GM12878 (cell line): ENCODE results near the gene SEMA5B. TPM values are rescaled to one million over a fixed set of nuclear protein-coding genes. Genes with fewer than 3 reads are reported as not detected.

Experiments
- ATAC-seq: fragments of 200-7000 bp; cut with Tn5 transposase; 3 replicates; pipeline ENCODE4 v1.9.1; 2020; ENCODE audit warnings: mild to moderate bottlenecking, moderate library complexity
- BruUV-seq: library from RNA; stranded (reverse); fragments of 400-500 nt; replicated peaks from 2 replicates; lab custom pipeline; 2021; lab: Mats Ljungman, UMichigan
- CTCF ChIA-PET: fragments of 300-600 bp; sonication (Branson Sonifier 250); formaldehyde crosslinking; extraction: SDS; loops from one replicate; lab custom pipeline; 2021; ENCODE audit warnings: inconsistent platforms; lab: Yijun Ruan, JAX
- POLR2A ChIA-PET: fragments of 350-600 bp; formaldehyde crosslinking; extraction: SDS; loops from one replicate; lab custom pipeline; 2021; ENCODE audit warnings: inconsistent platforms; lab: Charles Lee
- RAD21 ChIA-PET: fragments of 300-600 bp; sonication (Branson Sonifier 250); formaldehyde crosslinking; loops from one replicate; lab custom pipeline; 2023; ENCODE audit warnings: antibody characterized with exemption; ENCODE audit not compliant: unreplicated experiment; lab: Charles Lee
- SMC1A ChIA-PET: fragments of 300-600 bp; sonication (Branson Sonifier 250); formaldehyde crosslinking; loops from one replicate; lab custom pipeline; 2023; ENCODE audit not compliant: unreplicated experiment, uncharacterized antibody; lab: Charles Lee
- DNase-seq: peaks from one replicate; pipeline ENCODE4 v3.0.0-alpha.2; 2011; ENCODE audit warnings: low read depth, low spot score
- FAIRE-seq: peaks from 3 replicates; lab custom pipeline; 2011; peaks lifted over from hg19 to GRCh38; lab: Jason Lieb, UNC
- H2AFZ ChIP-seq: 2 replicates; pipeline ENCODE4 v1.6.0; 2011; ENCODE audit warnings: low read depth, low read length, control low read depth; ENCODE audit not compliant: control insufficient read depth
- H3K27ac ChIP-seq: 2 replicates; pipeline ENCODE4 v1.5.1; 2011; ENCODE audit warnings: control low read depth; ENCODE audit not compliant: control insufficient read depth, insufficient read depth
- H3K27me3 ChIP-seq, 2 experiments: replicated peaks in 1 of 2; 2 replicates each; pipeline versions ENCODE4 v1.6.0 to v1.6.1; 2011; ENCODE audit warnings: low read length in 1 of 2; ENCODE audit not compliant: control insufficient read depth in 2 of 2, insufficient read depth in 2 of 2
- H3K36me3 ChIP-seq, 2 experiments: 2 replicates each; pipeline ENCODE4 v1.5.1; 2011; ENCODE audit warnings: low read length in 1 of 2; ENCODE audit not compliant: control insufficient read depth in 2 of 2, insufficient read depth in 2 of 2
- H3K4me1 ChIP-seq: 2 replicates; pipeline ENCODE4 v1.6.1; 2011; ENCODE audit warnings: mild to moderate bottlenecking, low read length, moderate library complexity, mixed read lengths; ENCODE audit not compliant: control insufficient read depth, insufficient read depth
- H3K4me2 ChIP-seq: 2 replicates; pipeline ENCODE4 v1.6.0; 2011; ENCODE audit warnings: control low read depth; ENCODE audit not compliant: control insufficient read depth, insufficient read depth
- H3K4me3 ChIP-seq: fragments of 200-600 bp; sonication (generic); 2 replicates; pipeline ENCODE4 v1.5.1; 2016
- H3K79me2 ChIP-seq: 2 replicates; pipeline ENCODE4 v1.6.0; 2011; ENCODE audit warnings: low read length; ENCODE audit not compliant: control insufficient read depth, insufficient read depth
- H3K9ac ChIP-seq: 2 replicates; pipeline ENCODE4 v1.8.0; 2011; ENCODE audit warnings: low read length, control low read depth, mixed read lengths; ENCODE audit not compliant: control insufficient read depth, insufficient read depth
- H3K9me3 ChIP-seq: replicated peaks from 3 replicates; pipeline ENCODE4 v1.5.1; 2011; ENCODE audit warnings: mild to moderate bottlenecking, low read length; ENCODE audit not compliant: control insufficient read depth, insufficient read depth
- H4K20me1 ChIP-seq: 2 replicates; pipeline ENCODE4 v1.6.0; 2011; ENCODE audit not compliant: control insufficient read depth, insufficient read depth
- ASH2L ChIP-seq: fragments of 300-600, 200-600 bp; sonication (generic); IDR thresholded peaks from 2 replicates; pipeline ENCODE4 v1.6.1; 2017; ENCODE audit warnings: low read depth, mild to moderate bottlenecking, borderline replicate concordance
- CBFB ChIP-seq: IDR thresholded peaks from 2 replicates; pipeline ENCODE4 v1.6.1; 2016; ENCODE audit warnings: antibody characterized with exemption, low read depth
- CBX5 ChIP-seq: sonication (generic); IDR thresholded peaks from 2 replicates; pipeline ENCODE4 v1.6.1; 2016; ENCODE audit warnings: low read depth, moderate library complexity, mild to moderate bottlenecking, inconsistent platforms
- CHD2 ChIP-seq: IDR thresholded peaks from 2 replicates; pipeline ENCODE4 v1.6.1; 2011; ENCODE audit warnings: low read depth, low read length, improper control_type of control experiment, borderline replicate concordance
- DPF2 ChIP-seq: fragments of 450-650 bp; IDR thresholded peaks from 2 replicates; pipeline ENCODE4 v1.6.1; 2017; ENCODE audit warnings: mild to moderate bottlenecking
- LARP7 ChIP-seq: fragments of 450-650 bp; IDR thresholded peaks from 2 replicates; pipeline ENCODE4 v1.6.1; 2017; ENCODE audit warnings: mild to moderate bottlenecking
- NRF1 ChIP-seq: conservative IDR thresholded peaks from 2 replicates; pipeline ENCODE4 v1.6.1; 2011; ENCODE audit warnings: mild to moderate bottlenecking, low read depth, low read length, improper control_type of control experiment
- RB1 ChIP-seq: fragments of 450-650 bp; formaldehyde crosslinking; IDR thresholded peaks from 2 replicates; pipeline ENCODE4 v1.6.1; 2017; ENCODE audit warnings: mild to moderate bottlenecking, borderline replicate concordance
- RUNX3 ChIP-seq: IDR thresholded peaks from 2 replicates; pipeline ENCODE4 v1.6.1; 2012; ENCODE audit warnings: low read length, inconsistent platforms
- USF2 ChIP-seq: IDR thresholded peaks from 2 replicates; pipeline ENCODE4 v1.6.1; 2011; ENCODE audit warnings: low read depth, low read length, improper control_type of control experiment, borderline replicate concordance
- ZBTB11 ChIP-seq: fragments of 450-650 bp; formaldehyde crosslinking; IDR thresholded peaks from 2 replicates; pipeline ENCODE4 v1.5.0; 2022; ENCODE audit warnings: mild to moderate bottlenecking, missing genetic modification characterization
- WGBS: methylation state at CpG from one replicate; pipeline ENCODE4 v1.1.6; 2016; ENCODE audit warnings: low lambda C conversion rate; ENCODE audit not compliant: insufficient replicate concordance, insufficient coverage; ENCODE audit errors: missing lambda C conversion rate; 5-methylcytosine and 5-hydroxymethylcytosine counted together
- in situ Hi-C: fragments of 300-500 bp; cut with MboI; formaldehyde crosslinking; loops from 9 replicates; pipeline ENCODE4 v1.14.3; 2018; ENCODE audit warnings: mixed read lengths
- intact Hi-C: fragments of 100-400 bp; cut with micrococcal nuclease; formaldehyde crosslinking; loops from one replicate; pipeline ENCODE4 v1.14.2; 2022; ENCODE audit not compliant: unreplicated experiment
- polyA plus RNA-seq, 11 experiments: library from polyadenylated mRNA; depleted of rRNA in 4 of 11; unstranded in 6 of 11; stranded (reverse) in 5 of 11; fragments of >200 nt; fragmentation: Nextera tagmentation in 4 of 11; fragmentation: Illumina TruSeq in 1 of 11; extraction: Ambion mirVana in 4 of 11; extraction: Trizol in 1 of 11; gene quantifications; 1 replicate in 1 of 11; 2 replicates in 10 of 11; pipeline versions ENCODE4 v1.2.1 to v1.2.3, GENCODE V29; 2011 to 2016; ENCODE audit warnings: inconsistent platforms in 2 of 11, missing spikeins in 2 of 11, low read depth in 1 of 11
- total RNA-seq, 4 experiments: library from RNA; depleted of rRNA in 3 of 4; stranded (reverse); fragments of >200 nt in 3 of 4; fragmentation: Illumina TruSeq in 1 of 4; extraction: Trizol in 1 of 4; gene quantifications; 2 replicates each; pipeline versions ENCODE4 v1.2.1 to v1.2.3, GENCODE V29; 2013 to 2021

Gene SEMA5B
- total and polyA plus RNA-seq, 10 of the 15 experiments (the other 5 are each of a cell fraction or from before 2014, with no cell fraction given): 0.05 TPM; not detected in 9

GRCh38 chr3:123047062-123047319 lies 19.4 kb upstream of the SEMA5B start:
- H2AFZ ChIP-seq: no peak overlapping the region
- intact Hi-C loops (no loop called here), in situ Hi-C loops (no loop called here)
- no peak overlapping the region for H3K4me2 ChIP-seq
- no peaks in the 10 kb centered on the region for H3K4me1 ChIP-seq
- H3K27me3 ChIP-seq: no peaks in the 10 kb centered on the region; a peak in 2 of 4 replicates
- FAIRE-seq (no peak), ATAC-seq (no peak), DNase-seq (no peak)
- no peak overlapping the region for H3K9ac ChIP-seq
- H3K27ac ChIP-seq: no peak overlapping the region
- H4K20me1 ChIP-seq: no peaks in the 10 kb centered on the region
- ChIA-PET RAD21 (no interaction called here), CTCF (no interaction called here), SMC1A (no interaction called here), POLR2A (no interaction called here)
- H3K36me3 ChIP-seq: no peaks in the 10 kb centered on the region
- WGBS: 65% methylated on average over 3 of the region's 3 CpGs
- H3K79me2 ChIP-seq: no peaks in the 10 kb centered on the region
- H3K9me3 ChIP-seq: no peaks in the 10 kb centered on the region
- TF ChIP-seq RUNX3 (no peak), LARP7 (no peak), CBX5 (no peak), USF2 (no peak), NRF1 (no peak), ASH2L (no peak), DPF2 (no peak)
- BruUV-seq: no TSS peak
- H3K4me3 ChIP-seq: no peak overlapping the region

GRCh38 chr3:123046262-123047061 lies 18.9 kb upstream of the SEMA5B start:
- Histone ChIP-seq H3K36me3 (no peaks in the 10 kb centered on the region), H3K27me3 (no peaks in the 10 kb centered on the region; a peak in 3 of 4 replicates), H2AFZ (no peak overlapping the region), H3K9ac (no peak overlapping the region), H3K4me2 (no peak overlapping the region), H3K27ac (no peak overlapping the region), H3K4me1 (no peaks in the 10 kb centered on the region), H4K20me1 (no peaks in the 10 kb centered on the region), H3K9me3 (no peaks in the 10 kb centered on the region), H3K79me2 (no peaks in the 10 kb centered on the region), H3K4me3 (no peak overlapping the region)
- CTCF ChIA-PET: no interaction called here
- FAIRE-seq (no peak), DNase-seq (no peak), ATAC-seq (no peak)
- TF ChIP-seq ZBTB11 (CRISPR knock-in tag): no peak
- no peak for TF ChIP-seq RB1
- TF ChIP-seq CHD2: no peak
- no peak for TF ChIP-seq CBFB
- in situ Hi-C loops: no loop called here
- POLR2A ChIA-PET: no interaction called here
- RAD21 ChIA-PET: no interaction called here
- 23% methylated on average over 10 of the region's 10 CpGs for WGBS
- SMC1A ChIA-PET: no interaction called here
- BruUV-seq: no TSS peak
- intact Hi-C loops: no loop called here
